ENCODE measurements around the gene C16orf74. TPM values are rescaled to one million over a fixed set of nuclear protein-coding genes. Genes with fewer than 3 reads are reported as not detected.
A peak's percentile ranks its signal among the peaks of the same experiment; 100 is the strongest.

Gene C16orf74
- total RNA-seq, result 1 to 10 TPM in 1 of 2 donors, under 1 TPM in 1; 0.52 to 1.6 TPM
- long read RNA-seq, result 0 reads

- DNase-seq, result peak in 1 of 2 donors; percentile 63
- intact Hi-C loops (cut with DNase I, micrococcal nuclease), result no loop called here
- ATAC-seq, result peak; percentile 87
Measured at GRCh38 chr16:85750827-85751697, at the start of gene C16orf74. Gene C16orf74 (minus strand): TSS chr16:85751096. CDS start chr16:85735217, 15,879 bp downstream.

GRCh38 chr16:85800321-85800669 is 49.4 kb upstream of the C16orf74 start:
- intact Hi-C loops (cut with DNase I, micrococcal nuclease), result no loop called here
- DNase-seq (no peak), ATAC-seq (peak; percentile 24)

- intact Hi-C loops (cut with DNase I, micrococcal nuclease), result no loop called here
Measured at GRCh38 chr16:85799497-85800320, 48.8 kb upstream of the C16orf74 start, which contains the start of the genes COX4I1 and EMC8. Gene COX4I1 (plus strand): TSS chr16:85799695. CDS start chr16:85801206, 1,511 bp downstream. Gene EMC8 (minus strand): TSS chr16:85799544. CDS start chr16:85799295, 249 bp downstream.

GRCh38 chr16:85798901-85799496 is 48.1 kb upstream of the C16orf74 start:
- peak; percentile 42 to 47 for DNase-seq

More at GRCh38 chr16:85799497-85800320, 48.8 kb upstream of the C16orf74 start, which contains the start of the genes COX4I1 and EMC8:
- DNase-seq, result peak; percentile 96 to 98
- ATAC-seq, result peak; percentile 92

GRCh38 chr16:85798283-85798776 is 47.4 kb upstream of the C16orf74 start:
- ATAC-seq (no peak), DNase-seq (no peak)
- intact Hi-C loops (cut with DNase I, micrococcal nuclease), result no loop called here

More at GRCh38 chr16:85798901-85799496, 48.1 kb upstream of the C16orf74 start:
- intact Hi-C loops (cut with DNase I, micrococcal nuclease), result no loop called here
- ATAC-seq, result peak; percentile 28

GRCh38 chr16:85796599-85796998 is 45.7 kb upstream of the C16orf74 start:
- ATAC-seq (no peak), DNase-seq (no peak)
- intact Hi-C loops (cut with DNase I, micrococcal nuclease), result no loop called here

GRCh38 chr16:85796152-85796551 is 45.3 kb upstream of the C16orf74 start:
- intact Hi-C loops (cut with DNase I, micrococcal nuclease), result no loop called here
- no peak for ATAC-seq
- no peak for DNase-seq

GRCh38 chr16:85794696-85795095 is 43.8 kb upstream of the C16orf74 start:
- intact Hi-C loops (cut with DNase I, micrococcal nuclease), result no loop called here
- ATAC-seq (no peak), DNase-seq (no peak)

GRCh38 chr16:85793662-85794298 is 42.9 kb upstream of the C16orf74 start:
- no peak for ATAC-seq
- intact Hi-C loops (cut with DNase I, micrococcal nuclease), result no loop called here
- DNase-seq, result no peak

- ATAC-seq (no peak), DNase-seq (no peak)
- intact Hi-C loops (cut with DNase I, micrococcal nuclease), result no loop called here
Measured at GRCh38 chr16:85789773-85790172, 38.9 kb upstream of the C16orf74 start.

- intact Hi-C loops (cut with DNase I, micrococcal nuclease), result no loop called here
- DNase-seq (no peak), ATAC-seq (no peak)
Measured at GRCh38 chr16:85788819-85789218, 37.9 kb upstream of the C16orf74 start.

GRCh38 chr16:85785927-85786326 is 35.0 kb upstream of the C16orf74 start:
- ATAC-seq, result no peak
- intact Hi-C loops (cut with DNase I, micrococcal nuclease), result no loop called here
- no peak for DNase-seq

- no peak for DNase-seq
- intact Hi-C loops (cut with DNase I, micrococcal nuclease), result no loop called here
- ATAC-seq, result no peak
Measured at GRCh38 chr16:85784813-85785212, 33.9 kb upstream of the C16orf74 start.

GRCh38 chr16:85783441-85783840 is 32.5 kb upstream of the C16orf74 start:
- ATAC-seq (no peak), DNase-seq (no peak)
- intact Hi-C loops (cut with DNase I, micrococcal nuclease), result no loop called here

GRCh38 chr16:85782451-85782850 is 31.6 kb upstream of the C16orf74 start:
- no peak for DNase-seq
- ATAC-seq, result no peak
- intact Hi-C loops (cut with DNase I, micrococcal nuclease), result no loop called here

GRCh38 chr16:85781695-85782370 is 30.9 kb upstream of the C16orf74 start:
- intact Hi-C loops (cut with DNase I, micrococcal nuclease), result no loop called here
- peak; percentile 37 to 60 for DNase-seq
- ATAC-seq, result peak; percentile 84

GRCh38 chr16:85781156-85781555 is 30.3 kb upstream of the C16orf74 start:
- ATAC-seq (no peak), DNase-seq (no peak)
- intact Hi-C loops (cut with DNase I, micrococcal nuclease), result no loop called here

GRCh38 chr16:85780281-85780680 is 29.4 kb upstream of the C16orf74 start:
- intact Hi-C loops (cut with DNase I, micrococcal nuclease), result no loop called here

More at GRCh38 chr16:85780281-85780680, 29.4 kb upstream of the C16orf74 start:
- ATAC-seq (no peak), DNase-seq (no peak)

All from left colon (tissue), 2 donors.